NCI-H748 treated with DMSO at 0.1 percent for 48 hours (cell line): ENCODE measurements around the gene HOXD3.

Experiments used
- DNase-seq: peaks from one replicate; lab custom pipeline; 2025; lab: John Stamatoyannopoulos, UW

HOXD3 gene

GRCh38 chr2:176162911-176163671 lies 6.0 kb downstream of the HOXD3 start:
- DNase-seq: no peak

DNA sequence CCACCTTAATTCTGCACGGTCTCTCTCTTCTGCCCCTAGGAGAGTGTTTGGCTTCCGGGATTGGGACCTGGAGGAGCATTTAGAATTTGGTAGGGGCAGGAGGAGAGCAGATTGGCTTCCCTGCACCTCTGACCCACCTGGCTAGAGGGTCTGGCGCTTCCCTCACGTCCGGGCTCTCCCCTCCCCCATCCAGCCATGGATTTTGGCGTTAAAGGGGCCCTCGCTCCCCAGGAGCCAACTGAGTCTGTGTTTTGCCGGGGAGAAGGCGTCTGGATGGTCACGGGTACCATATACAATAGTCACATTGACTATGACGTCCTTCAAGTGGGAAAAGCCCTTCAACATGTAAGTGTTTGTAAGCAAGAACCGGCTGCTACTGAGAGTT lies 6.6 kb downstream of the HOXD3 start:
- DNase-seq: no peak

DNA sequence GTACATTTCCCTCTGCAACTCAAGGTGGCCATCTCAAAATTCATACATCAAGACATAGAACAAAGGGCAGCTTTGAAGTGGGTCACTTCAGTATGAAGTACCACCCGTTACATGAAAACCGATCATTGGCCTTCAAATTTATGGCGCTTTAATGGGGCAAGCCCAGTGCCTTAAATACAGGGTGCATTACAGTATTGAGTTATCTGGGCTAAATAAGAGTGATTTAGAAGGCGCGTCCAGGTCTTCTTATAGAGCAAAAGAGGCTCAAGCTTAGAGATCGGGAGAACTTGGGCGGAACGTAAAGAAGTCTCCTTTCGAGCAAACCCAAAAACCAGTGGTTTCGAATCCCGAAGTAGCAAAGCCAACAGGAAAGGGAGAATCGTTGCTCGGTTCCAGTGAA lies 7.1 kb downstream of the HOXD3 start:
- no peak for DNase-seq

DNA sequence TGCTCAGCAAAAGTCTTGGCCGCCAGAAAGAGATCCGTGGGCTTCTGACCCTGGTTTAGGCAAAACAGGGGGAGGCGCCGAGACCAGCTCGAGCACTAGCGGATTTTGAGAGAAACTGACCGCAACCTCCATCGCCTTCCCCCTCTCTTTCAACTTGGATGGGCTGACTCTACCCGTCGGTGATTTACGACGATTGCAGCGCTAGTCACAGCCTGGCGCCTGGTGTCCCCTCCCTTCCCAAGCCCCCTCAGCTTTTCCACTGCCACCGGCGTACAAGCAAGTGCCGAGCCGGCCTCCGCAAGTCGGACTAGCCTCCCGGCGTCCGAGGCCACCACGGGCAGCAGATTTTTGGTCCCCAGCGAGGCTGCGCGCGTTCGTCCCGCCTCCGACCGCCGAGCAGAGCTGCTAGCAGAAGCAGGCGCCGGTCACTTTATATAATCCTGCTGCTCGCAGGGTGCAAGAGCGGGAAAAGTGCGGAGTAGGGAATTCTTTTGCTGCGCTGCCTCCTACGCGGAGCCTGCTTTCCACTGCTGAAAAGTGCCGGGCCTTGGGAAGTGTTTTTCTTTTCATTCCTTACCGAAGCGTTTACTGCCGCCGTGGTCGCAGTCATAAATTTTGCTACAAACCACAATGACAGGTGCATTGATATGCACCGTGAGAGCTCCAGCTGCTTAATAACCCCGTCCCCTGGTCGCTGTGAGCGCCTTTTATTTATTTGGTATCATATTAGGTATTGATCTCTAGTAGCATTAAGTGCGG lies 7.7 kb downstream of the HOXD3 start:
- no peak for DNase-seq

DNA sequence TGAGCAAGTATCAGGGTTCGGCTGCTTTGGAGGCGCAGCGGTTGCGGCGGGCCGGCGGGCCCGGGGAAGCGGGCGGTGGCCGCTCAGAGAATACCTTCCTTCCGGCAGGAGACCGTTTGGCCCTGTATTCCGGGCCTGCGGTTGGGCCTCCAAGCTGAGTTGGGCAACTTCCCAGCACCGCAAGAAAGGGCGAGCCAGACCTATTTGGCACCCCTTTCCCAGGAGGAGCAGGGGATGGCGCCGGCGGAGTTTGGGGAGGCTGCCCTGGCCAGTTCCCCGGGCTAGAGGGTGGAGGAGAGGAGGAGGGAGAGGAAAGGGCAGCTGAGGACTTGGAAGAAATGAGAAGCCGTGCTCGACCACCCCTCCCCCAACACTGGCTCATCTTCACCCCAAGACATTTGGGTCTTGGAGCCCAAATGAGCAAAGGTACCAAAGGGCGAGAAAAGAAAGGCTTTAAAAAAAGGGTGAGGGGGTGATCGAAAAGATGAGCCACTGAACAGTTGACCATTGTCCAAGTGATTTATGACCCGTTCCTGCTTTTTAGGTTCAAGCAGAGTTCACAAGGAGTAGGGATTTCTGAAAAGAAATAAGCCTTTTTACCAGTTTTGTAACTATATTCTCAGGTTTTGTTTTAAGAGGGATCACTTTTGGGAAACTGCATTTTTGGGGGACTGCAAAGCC lies 8.4 kb downstream of the HOXD3 start:
- no peak for DNase-seq

- no peak for DNase-seq
Measured at GRCh38 chr2:176166272-176166671, 9.2 kb downstream of the HOXD3 start.

DNA sequence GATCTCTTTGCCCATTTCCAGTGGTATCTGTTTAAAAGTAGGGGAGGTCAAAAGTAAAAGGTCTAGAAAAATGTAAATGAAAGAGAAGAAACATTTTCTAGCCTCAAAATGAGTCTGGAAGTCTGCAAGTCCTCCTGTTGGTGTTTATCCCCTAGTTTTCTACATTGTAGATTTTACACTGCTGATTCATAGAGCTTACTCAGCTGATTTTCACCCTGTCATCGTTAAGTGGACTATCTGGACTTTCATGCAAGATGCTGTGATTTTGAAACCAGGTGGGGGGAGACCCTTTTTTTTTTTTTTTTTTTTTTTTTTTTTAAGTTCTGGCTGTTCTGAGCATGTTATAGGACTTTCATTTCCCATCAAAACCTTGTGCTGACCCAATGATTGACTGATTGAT lies 10.3 kb downstream of the HOXD3 start:
- DNase-seq: no peak

DNA sequence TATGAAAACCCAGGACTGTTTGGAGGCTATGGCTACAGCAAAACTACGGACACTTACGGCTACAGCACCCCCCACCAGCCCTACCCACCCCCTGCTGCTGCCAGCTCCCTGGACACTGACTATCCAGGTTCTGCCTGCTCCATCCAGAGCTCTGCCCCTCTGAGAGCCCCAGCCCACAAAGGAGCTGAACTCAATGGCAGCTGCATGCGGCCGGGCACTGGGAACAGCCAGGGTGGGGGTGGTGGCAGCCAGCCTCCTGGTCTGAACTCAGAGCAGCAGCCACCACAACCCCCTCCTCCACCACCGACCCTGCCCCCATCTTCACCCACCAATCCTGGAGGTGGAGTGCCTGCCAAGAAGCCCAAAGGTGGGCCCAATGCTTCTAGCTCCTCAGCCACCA lies 12.1 kb downstream of the HOXD3 start:
- no peak for DNase-seq

- DNase-seq: no peak
Measured at GRCh38 chr2:176169711-176170110, 12.6 kb downstream of the HOXD3 start.

DNA sequence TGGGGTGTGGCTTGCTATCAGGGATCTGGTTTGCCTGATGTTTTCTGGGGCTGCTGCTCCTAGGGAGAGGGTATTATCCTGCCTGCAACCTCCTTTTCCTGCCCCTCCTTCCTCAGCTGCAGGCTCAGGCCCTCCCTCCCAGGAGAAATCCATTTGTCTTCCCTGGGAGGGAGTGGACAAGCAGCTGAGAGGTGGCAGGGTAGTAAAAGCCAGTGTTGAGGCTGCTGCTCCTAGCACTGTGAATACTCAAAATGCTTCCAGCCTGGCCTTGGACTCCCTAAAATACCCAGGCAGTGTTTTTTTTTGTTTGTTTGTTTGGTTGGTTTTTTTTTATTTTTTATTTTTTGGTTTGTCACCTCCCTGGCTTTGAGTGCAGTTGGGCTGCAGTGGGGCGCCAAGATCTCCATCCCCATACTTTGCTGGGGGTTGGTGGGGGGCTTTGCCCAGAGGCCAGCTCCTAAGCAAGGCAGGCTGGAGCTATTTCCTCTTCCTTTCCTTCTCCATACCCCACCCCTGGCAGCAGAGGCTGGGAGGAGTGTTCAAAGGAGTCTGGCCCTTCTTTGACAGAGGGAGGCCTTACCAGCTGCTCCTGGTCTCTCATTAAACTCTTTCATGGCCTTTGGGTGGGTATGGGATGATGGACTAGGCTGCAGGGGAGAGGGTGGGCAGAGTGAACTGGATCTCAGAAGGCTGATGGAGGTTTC lies 13.6 kb downstream of the HOXD3 start:
- DNase-seq: no peak

GRCh38 chr2:176171351-176172006 lies 14.4 kb downstream of the HOXD3 start:
- DNase-seq: no peak

DNA sequence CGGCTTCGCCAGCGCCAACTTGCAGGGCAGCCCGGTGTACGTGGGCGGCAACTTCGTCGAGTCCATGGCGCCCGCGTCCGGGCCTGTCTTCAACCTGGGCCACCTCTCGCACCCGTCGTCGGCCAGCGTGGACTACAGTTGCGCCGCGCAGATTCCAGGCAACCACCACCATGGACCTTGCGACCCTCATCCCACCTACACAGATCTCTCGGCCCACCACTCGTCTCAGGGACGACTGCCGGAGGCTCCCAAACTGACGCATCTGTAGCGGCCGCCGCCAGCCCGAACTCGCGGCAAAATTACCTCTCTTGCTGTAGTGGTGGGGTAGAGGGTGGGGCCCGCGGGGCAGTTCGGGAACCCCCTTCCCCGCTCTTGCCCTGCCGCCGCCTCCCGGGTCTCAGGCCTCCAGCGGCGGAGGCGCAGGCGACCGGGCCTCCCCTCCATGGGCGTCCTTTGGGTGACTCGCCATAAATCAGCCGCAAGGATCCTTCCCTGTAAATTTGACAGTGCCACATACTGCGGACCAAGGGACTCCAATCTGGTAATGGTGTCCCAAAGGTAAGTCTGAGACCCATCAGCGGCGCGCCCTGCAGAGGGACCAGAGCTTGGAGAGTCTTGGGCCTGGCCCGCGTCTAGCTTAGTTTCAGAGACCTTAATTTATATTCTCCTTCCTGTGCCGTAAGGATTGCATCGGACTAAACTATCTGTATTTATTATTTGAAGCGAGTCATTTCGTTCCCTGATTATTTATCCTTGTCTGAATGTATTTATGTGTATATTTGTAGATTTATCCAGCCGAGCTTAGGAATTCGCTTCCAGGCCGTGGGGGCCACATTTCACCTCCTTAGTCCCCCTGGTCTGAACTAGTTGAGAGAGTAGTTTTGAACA lies 15.1 kb downstream of the HOXD3 start:
- DNase-seq: no peak

DNA sequence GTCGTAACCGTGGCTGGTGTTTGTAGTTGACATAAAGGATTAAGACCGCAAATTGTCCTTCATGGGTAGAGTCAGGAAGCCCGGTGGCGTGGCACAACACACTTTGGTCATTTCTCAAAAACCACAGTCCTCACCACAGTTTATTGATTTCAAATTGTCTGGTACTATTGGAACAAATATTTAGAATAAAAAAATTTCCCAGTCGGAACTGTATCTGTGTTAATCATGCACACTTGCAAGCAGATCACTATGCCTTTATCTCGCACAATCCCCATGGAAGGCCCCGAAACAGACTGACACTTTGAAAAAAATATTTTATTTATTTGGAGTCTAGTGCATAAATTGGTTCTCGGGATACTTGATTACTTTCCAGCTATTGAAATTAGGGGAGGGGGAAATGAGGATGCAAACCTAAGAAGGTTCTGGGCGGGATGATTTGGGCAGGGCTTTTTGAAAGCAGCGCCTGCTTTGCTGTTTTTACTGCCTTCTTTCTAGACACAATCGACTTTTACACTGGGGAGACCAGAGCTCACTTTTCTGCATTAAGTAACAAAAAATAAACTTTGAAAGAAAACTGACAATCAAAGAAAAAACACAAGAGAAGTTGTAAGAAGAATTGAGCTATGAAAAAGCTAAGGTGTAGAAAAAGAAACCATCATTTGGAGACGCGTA lies 15.9 kb downstream of the HOXD3 start:
- no peak for DNase-seq

DNA sequence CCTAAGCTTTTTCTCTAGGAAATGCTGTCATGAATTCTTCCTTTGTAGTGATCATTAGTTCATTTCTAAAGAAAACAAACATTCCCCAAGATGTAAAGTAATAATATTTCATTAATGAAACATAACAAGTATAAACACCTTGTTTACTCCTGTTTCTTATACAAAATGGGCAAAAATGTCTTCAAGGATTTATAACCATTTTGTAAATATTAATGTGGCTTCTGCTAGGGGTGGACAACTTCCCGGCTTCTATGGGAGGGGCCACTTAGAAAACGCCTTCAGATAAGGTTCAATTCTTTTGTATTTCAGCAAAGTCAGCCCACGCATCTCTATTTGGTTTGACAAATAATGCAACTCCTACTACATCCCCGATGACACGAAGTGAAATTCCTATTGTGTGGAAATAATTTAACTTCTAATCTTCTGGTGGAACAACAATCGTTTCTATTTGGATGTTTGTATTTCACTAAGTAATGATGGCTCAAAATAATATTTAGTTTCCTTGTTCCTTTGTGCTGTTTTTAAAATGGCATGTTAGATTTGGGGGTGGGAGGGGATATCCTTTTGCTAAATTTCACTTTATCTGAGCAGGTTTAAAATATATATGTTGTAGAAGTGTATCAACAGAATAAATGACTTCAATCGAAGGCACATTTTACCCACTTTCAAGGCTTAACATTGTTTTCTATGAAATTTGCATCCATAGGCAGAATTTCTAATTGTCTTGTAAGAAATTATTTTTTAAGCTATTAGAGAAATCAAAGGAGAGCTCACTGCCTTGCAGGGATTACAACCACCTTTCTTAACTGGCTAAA lies 16.7 kb downstream of the HOXD3 start:
- no peak for DNase-seq

DNA sequence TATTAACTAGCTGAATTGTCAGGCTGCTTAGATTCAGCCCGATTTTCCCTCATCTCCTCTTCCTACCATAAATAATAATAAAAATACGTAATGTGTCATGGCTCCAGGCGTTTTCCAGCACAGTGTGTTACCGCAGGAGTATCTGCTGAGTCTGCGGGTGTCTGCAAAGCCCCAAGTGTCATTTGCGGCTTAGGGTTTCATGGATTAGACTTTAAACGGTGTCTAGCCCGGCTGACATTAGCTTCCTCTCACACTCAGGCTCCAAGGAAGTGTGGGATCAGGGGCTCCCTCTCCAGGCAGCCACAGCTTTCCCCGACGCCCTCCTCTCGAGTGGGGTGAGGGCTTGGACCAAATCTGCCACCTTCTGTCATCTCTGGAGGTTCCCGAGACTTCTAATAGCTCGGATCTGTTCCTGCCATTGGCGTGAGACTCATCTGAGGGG lies 17.3 kb downstream of the HOXD3 start:
- no peak for DNase-seq

DNA sequence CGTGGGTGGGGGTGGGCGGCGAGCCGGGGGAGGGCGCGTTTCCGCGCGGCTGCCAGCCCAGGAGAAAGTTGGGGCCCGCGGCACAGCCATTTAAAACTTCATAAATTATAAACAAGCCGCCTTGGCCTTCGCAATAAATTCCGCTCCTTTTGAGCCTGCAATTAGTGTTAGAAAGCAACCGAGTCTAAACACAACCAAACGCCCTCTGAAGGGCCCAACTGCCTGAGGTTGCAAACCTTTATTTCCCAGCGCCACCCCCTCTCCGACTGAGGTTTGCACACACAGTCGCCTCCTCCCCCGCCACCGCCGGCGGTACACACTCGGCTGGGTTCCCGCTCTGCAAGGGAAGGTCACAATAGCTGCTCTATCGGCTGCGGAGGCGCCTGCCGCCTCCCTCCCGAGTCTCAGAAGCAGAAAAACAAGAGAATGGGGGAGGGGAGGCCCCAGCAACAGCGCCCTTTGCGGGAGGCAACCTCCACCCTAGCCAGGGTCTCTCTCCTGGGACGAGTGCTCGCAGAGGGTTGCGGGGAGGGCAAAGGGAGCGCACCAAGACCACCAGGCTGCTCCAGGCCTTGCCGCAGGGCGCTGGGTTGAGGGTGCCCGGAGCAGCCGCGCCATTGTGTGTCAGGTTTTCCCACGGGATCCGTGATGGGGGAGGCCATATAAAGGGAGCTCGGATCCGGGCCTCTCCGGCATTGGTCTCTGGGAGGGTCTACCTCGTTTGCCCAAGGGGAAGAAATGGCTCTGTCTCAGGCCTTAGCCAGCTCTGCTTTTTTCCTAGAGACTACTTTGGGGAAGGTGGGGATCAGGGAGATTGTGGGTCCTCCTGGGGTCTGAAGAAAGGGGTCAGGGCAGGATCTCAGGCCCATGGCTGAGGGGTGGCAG lies 18.0 kb downstream of the HOXD3 start:
- DNase-seq: no peak

DNA sequence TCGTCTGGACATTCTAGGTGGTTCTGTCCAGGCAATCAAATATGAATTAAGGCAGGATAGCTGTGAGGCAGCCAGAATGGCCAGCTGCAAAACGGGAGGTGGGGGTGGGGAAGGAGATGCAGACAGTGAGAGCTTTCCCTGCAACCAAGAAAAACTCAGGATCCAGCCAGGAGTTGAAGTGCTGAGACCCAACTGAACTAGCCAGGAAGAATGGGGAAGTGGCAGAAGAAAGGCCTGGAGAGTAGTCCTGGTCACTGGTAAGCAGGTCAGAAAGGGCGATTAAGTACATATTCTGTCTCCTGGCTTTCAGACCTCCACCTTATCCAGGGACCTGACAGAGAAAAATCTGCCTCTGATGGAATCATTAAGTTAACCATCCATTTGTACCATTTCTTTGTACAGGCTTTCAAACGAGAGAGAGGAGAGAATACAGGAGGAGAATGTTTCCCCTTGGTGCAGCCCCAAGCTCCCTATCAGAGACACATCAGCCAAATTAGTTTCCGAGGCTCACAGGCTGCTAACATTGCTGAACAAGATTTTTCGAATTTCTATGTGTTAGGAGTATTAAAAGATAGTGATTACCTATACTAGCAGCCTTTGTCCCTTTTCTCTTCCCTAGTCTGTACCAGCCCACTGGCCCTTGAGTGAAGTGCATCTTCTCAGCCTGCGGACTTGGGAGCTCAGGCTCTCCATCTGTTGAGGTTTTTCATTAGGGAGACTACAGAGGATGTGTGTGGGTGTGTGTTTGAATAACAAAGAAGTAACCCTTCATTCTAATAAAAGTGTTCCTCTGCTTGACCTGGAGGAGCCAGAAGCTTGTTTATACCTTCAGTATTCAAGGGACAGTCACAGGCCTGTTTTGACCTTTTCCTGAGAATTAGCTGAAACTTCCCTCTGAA lies 18.9 kb downstream of the HOXD3 start:
- no peak for DNase-seq
